Activated CD4-positive, alpha-beta T cell treated with anti-CD3 and anti-CD28 coated beads, Interleukin-2, amount 50 U/mL, for 1 hour (primary cell): ENCODE data around the gene MBP.

ENCODE experiments used
- DNase-seq: peaks from one replicate; pipeline ENCODE4 v3.0.0-alpha.2; 2020

MBP gene

GRCh38 chr18:77098029-77098428 is 34.6 kb downstream of the MBP start:
- DNase-seq: no peak

- DNase-seq: no peak
Observed at GRCh38 chr18:77096936-77097886, 35.4 kb downstream of the MBP start.

GRCh38 chr18:77095391-77096371 is 36.9 kb downstream of the MBP start:
- no peak for DNase-seq

- no peak for DNase-seq
Observed at GRCh38 chr18:77093586-77093985, 39.0 kb downstream of the MBP start.

GRCh38 chr18:77093067-77093430 is 39.5 kb downstream of the MBP start:
- DNase-seq: no peak

GRCh38 chr18:77092104-77093066 is 40.2 kb downstream of the MBP start:
- DNase-seq: no peak

GRCh38 chr18:77091366-77091765 is 41.2 kb downstream of the MBP start:
- no peak for DNase-seq

GRCh38 chr18:77090546-77091174 is 41.9 kb downstream of the MBP start:
- no peak for DNase-seq

GRCh38 chr18:77089723-77090285 is 42.8 kb downstream of the MBP start:
- DNase-seq: no peak

- no peak for DNase-seq
Observed at GRCh38 chr18:77088963-77089722, 43.4 kb downstream of the MBP start.

- DNase-seq: no peak
Observed at GRCh38 chr18:77087393-77088141, 45.0 kb downstream of the MBP start.

- DNase-seq: no peak
Observed at GRCh38 chr18:77086656-77087392, 45.8 kb downstream of the MBP start.

GRCh38 chr18:77086034-77086433 is 46.5 kb downstream of the MBP start:
- DNase-seq: no peak

- DNase-seq: no peak
Observed at GRCh38 chr18:77084688-77085035, 47.9 kb downstream of the MBP start.

GRCh38 chr18:77082316-77082955 is 50.1 kb downstream of the MBP start:
- no peak for DNase-seq

- DNase-seq: no peak
Observed at GRCh38 chr18:77081390-77081778, 51.2 kb downstream of the MBP start.

GRCh38 chr18:77079954-77080682 is 52.5 kb downstream of the MBP start:
- DNase-seq: no peak

GRCh38 chr18:77079088-77079487 is 53.5 kb downstream of the MBP start:
- DNase-seq: no peak
